ENCODE results near the gene SMG7. TPM values are rescaled to one million over a fixed set of nuclear protein-coding genes. Genes with fewer than 3 reads are reported as not detected.
"Not testable (repeated sequence)": the region's sequence is repeated elsewhere in the genome, so short reads cannot be mapped to it uniquely, and the experiment has no call there.

The SMG7 gene, protein sequence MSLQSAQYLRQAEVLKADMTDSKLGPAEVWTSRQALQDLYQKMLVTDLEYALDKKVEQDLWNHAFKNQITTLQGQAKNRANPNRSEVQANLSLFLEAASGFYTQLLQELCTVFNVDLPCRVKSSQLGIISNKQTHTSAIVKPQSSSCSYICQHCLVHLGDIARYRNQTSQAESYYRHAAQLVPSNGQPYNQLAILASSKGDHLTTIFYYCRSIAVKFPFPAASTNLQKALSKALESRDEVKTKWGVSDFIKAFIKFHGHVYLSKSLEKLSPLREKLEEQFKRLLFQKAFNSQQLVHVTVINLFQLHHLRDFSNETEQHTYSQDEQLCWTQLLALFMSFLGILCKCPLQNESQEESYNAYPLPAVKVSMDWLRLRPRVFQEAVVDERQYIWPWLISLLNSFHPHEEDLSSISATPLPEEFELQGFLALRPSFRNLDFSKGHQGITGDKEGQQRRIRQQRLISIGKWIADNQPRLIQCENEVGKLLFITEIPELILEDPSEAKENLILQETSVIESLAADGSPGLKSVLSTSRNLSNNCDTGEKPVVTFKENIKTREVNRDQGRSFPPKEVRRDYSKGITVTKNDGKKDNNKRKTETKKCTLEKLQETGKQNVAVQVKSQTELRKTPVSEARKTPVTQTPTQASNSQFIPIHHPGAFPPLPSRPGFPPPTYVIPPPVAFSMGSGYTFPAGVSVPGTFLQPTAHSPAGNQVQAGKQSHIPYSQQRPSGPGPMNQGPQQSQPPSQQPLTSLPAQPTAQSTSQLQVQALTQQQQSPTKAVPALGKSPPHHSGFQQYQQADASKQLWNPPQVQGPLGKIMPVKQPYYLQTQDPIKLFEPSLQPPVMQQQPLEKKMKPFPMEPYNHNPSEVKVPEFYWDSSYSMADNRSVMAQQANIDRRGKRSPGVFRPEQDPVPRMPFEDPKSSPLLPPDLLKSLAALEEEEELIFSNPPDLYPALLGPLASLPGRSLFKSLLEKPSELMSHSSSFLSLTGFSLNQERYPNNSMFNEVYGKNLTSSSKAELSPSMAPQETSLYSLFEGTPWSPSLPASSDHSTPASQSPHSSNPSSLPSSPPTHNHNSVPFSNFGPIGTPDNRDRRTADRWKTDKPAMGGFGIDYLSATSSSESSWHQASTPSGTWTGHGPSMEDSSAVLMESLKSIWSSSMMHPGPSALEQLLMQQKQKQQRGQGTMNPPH
- 10 to 100 TPM; 27.7 to 34.7 (median 32.7) TPM for total RNA-seq

- peaks cover 35 to 46% (median 42%) of the 10 kb centered on the region in 4 donors for H3K4me1 ChIP-seq
- WGBS = 1% methylated on average over 28 of the region's 70 CpGs
- no peaks in the 10 kb centered on the region for H3K9me3 ChIP-seq
- H3K27me3 ChIP-seq = no peaks in the 10 kb centered on the region
- DNase-seq (ENCODE audit: extremely low spot score) = no peak
- TF ChIP-seq EP300 (IDR thresholded peaks at IDR 0.05) (no peak), POLR2A (IDR thresholded peaks at IDR 0.05; ENCODE audit: low read depth) (no peak), POLR2AphosphoS5 (IDR thresholded peaks at IDR 0.05) (no peak)
- TF ChIP-seq, protein P1, sequence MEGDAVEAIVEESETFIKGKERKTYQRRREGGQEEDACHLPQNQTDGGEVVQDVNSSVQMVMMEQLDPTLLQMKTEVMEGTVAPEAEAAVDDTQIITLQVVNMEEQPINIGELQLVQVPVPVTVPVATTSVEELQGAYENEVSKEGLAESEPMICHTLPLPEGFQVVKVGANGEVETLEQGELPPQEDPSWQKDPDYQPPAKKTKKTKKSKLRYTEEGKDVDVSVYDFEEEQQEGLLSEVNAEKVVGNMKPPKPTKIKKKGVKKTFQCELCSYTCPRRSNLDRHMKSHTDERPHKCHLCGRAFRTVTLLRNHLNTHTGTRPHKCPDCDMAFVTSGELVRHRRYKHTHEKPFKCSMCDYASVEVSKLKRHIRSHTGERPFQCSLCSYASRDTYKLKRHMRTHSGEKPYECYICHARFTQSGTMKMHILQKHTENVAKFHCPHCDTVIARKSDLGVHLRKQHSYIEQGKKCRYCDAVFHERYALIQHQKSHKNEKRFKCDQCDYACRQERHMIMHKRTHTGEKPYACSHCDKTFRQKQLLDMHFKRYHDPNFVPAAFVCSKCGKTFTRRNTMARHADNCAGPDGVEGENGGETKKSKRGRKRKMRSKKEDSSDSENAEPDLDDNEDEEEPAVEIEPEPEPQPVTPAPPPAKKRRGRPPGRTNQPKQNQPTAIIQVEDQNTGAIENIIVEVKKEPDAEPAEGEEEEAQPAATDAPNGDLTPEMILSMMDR (IDR thresholded peaks at IDR 0.05) = no peak
- peak within 1 kb of the TSS; percentile 90 to 98 (median 94) for H3K4me3 ChIP-seq
- intact Hi-C loops (cut with DNase I) = loop anchor here (5.0 kb wide), 3 partner anchors 70 to 190 kb away; no protein-coding TSS in a partner anchor
- peak within 1 kb of the TSS; percentile 95 to 98 (median 96) for H3K27ac ChIP-seq (replicated peaks in 1 of 4)
- H3K36me3 ChIP-seq = no peaks in the 10 kb centered on the region
These were observed at the start of gene SMG7 for GRCh38 chr1:183472488-183473216. TSS of gene SMG7 (plus strand) at chr1:183472499. CDS start at chr1:183472621, 122 bp downstream.

GRCh38 chr1:183423541-183423940 is 48.8 kb upstream of the SMG7 start:
- Histone ChIP-seq H3K9me3 (no peaks in the 10 kb centered on the region), H3K4me1 (peaks cover 0 to under 1% (median 0%) of the 10 kb centered on the region in 4 donors), H3K36me3 (no peaks in the 10 kb centered on the region), H3K4me3 (no peak overlapping the region), H3K27ac (replicated peaks in 1 of 4) (no peak overlapping the region), H3K27me3 (peaks cover 0 to 30% (median 1%) of the 10 kb centered on the region in 4 donors)
- intact Hi-C loops (cut with DNase I) = no loop called here
- no peak for DNase-seq (ENCODE audit: extremely low spot score)
- 53% methylated on average over 1 of the region's 1 CpG for WGBS
- no peak for TF ChIP-seq EP300 (IDR thresholded peaks at IDR 0.05)
- no peak for TF ChIP-seq POLR2AphosphoS5 (IDR thresholded peaks at IDR 0.05)
- TF ChIP-seq, protein P1 (IDR thresholded peaks at IDR 0.05) = no peak
- TF ChIP-seq POLR2A (IDR thresholded peaks at IDR 0.05; ENCODE audit: low read depth) = no peak

- Histone ChIP-seq H3K36me3 (no peaks in the 10 kb centered on the region), H3K9me3 (no peaks in the 10 kb centered on the region), H3K27me3 (peaks cover 0 to 18% (median 0%) of the 10 kb centered on the region in 4 donors), H3K4me3 (no peak overlapping the region), H3K27ac (replicated peaks in 1 of 4) (no peak overlapping the region), H3K4me1 (no peaks in the 10 kb centered on the region)
- TF ChIP-seq POLR2A (IDR thresholded peaks at IDR 0.05; ENCODE audit: low read depth) (no peak), EP300 (IDR thresholded peaks at IDR 0.05) (no peak), POLR2AphosphoS5 (IDR thresholded peaks at IDR 0.05) (no peak)
- TF ChIP-seq, protein P1 (IDR thresholded peaks at IDR 0.05) = no peak
- intact Hi-C loops (cut with DNase I) = no loop called here
- no peak for DNase-seq (ENCODE audit: extremely low spot score)
These were observed 47.6 kb upstream of the SMG7 start for GRCh38 chr1:183424691-183425090.

DNA sequence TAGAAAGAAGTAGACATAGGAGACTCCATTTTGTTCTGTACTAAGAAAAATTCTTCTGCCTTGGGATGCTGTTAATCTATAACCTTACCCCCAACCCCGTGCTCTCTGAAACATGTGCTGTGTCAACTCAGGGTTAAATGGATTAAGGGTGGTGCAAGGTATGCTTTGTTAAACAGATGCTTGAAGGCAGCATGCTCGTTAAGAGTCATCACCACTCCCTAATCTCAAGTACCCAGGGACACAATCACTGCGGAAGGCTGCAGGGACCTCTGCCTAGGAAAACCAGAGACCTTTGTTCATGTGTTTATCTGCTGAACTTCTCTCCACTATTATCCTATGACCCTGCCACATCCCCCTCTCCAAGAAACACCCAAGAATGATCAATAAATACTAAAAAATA is 44.7 kb upstream of the SMG7 start:
- H3K36me3 ChIP-seq; H3K9me3 ChIP-seq; H3K4me3 ChIP-seq; H3K27ac ChIP-seq (replicated peaks in 1 of 4); DNase-seq (ENCODE audit: extremely low spot score); H3K27me3 ChIP-seq; H3K4me1 ChIP-seq; intact Hi-C loops (cut with DNase I): not testable (repeated sequence)
- 71% methylated on average over 1 of the region's 3 CpGs for WGBS

All from esophagus muscularis mucosa (tissue), 4 donors.